Fibroblast of skin of back (primary cell): Measurements from ENCODE around the gene ZSCAN22.
A peak's percentile ranks its signal among the peaks of the same experiment; 100 is the strongest.

ENCODE experiments used
- DNase-seq: peaks from one replicate; pipeline ENCODE4 v3.0.0-alpha.2; 2013

The ZSCAN22 gene

DNA sequence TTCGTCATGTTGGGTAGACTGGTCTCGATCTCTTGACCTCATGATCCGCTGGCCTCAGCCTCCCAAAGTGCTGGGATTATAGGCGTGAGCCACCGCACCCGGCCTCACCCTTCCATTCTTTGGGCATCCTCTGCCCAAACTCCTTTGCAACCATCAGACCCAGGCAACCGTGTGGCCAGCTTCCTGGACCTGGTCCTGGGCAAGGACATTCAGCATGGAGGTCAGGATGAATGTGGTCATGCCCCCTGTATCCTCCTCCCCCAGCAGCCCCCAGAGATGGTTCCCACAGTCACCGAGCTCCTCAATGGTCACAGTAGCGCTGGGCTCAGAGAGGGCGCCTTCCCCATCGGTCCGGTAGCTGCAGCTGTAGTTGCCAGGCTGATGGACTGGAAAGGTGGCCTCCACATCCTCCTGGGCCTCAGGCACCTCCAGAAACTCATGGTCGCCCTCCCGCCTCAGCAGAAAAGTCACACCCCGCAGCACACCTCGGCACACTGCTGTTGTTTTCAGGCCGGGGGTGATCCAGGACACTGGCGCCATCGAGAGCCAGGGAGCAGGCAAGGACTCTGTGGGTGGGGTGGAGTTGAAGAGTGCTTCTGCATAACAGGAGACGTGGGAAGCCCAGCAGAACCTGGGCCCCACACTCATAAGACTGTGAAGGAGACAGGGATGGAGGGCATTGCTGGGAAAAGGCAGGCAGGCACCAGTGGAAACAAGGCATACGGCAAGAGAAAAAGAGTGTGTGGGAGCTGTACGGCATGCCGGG is 25.4 kb downstream of the ZSCAN22 start:
- DNase-seq, result no peak

GRCh38 chr19:58352760-58353671 is 26.2 kb downstream of the ZSCAN22 start, which contains the start of gene A1BG:
TSS of gene A1BG (minus strand) at chr19:58353492. CDS start at chr19:58353437, 55 bp downstream.
- DNase-seq, result no peak

- DNase-seq, result no peak
These were observed 27.1 kb downstream of the ZSCAN22 start for GRCh38 chr19:58353717-58354477.

- DNase-seq, result no peak
These were observed 27.8 kb downstream of the ZSCAN22 start for GRCh38 chr19:58354478-58355030.

GRCh38 chr19:58355215-58355796 is 28.5 kb downstream of the ZSCAN22 start:
- no peak for DNase-seq

- DNase-seq, result peak; percentile 27
These were observed 29.3 kb downstream of the ZSCAN22 start for GRCh38 chr19:58355908-58356765.

GRCh38 chr19:58356766-58357480 is 30.1 kb downstream of the ZSCAN22 start:
- DNase-seq, result no peak

DNA sequence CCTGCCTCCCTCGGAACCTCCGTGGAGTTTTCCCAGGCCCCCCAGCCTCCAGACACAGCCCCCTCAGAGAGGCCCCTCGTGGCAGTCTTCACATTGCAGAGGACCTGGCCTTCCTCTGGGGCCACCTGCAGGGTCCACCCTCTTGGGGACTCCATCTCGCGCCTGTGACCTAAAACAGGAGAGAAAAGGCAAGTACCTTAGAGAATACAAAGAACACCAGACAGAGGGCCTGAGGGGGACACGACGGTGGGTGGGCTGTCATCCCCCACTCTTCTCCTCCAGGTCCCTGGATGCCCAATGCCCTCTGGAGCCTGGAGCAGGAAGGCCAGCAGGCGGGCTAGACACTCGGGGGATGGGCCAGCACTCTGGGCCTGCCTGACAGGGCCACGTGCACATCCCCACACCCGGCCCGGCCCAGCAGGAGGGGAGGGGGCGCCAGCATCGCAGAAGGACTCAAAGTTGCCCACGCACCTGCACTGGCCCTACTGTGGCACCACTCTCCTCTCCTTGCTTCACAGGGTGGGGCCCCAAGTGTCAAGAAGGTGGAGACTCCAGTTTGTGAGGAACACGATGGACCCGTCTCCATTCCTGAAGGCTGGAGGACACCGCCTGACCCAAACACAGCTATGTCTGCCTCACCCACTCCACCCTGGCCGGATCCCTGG is 30.8 kb downstream of the ZSCAN22 start:
- DNase-seq, result no peak

GRCh38 chr19:58361900-58362271 is 35.1 kb downstream of the ZSCAN22 start:
- peak; percentile 56 for DNase-seq

GRCh38 chr19:58362272-58362994 is 35.6 kb downstream of the ZSCAN22 start, which contains the start of gene ZNF497:
TSS of gene ZNF497 (minus strand) at chr19:58362751. CDS start at chr19:58357635, 5,116 bp downstream.
- peak; percentile 95 for DNase-seq

- DNase-seq, result no peak
These were observed 37.4 kb downstream of the ZSCAN22 start for GRCh38 chr19:58364146-58364545.

DNA sequence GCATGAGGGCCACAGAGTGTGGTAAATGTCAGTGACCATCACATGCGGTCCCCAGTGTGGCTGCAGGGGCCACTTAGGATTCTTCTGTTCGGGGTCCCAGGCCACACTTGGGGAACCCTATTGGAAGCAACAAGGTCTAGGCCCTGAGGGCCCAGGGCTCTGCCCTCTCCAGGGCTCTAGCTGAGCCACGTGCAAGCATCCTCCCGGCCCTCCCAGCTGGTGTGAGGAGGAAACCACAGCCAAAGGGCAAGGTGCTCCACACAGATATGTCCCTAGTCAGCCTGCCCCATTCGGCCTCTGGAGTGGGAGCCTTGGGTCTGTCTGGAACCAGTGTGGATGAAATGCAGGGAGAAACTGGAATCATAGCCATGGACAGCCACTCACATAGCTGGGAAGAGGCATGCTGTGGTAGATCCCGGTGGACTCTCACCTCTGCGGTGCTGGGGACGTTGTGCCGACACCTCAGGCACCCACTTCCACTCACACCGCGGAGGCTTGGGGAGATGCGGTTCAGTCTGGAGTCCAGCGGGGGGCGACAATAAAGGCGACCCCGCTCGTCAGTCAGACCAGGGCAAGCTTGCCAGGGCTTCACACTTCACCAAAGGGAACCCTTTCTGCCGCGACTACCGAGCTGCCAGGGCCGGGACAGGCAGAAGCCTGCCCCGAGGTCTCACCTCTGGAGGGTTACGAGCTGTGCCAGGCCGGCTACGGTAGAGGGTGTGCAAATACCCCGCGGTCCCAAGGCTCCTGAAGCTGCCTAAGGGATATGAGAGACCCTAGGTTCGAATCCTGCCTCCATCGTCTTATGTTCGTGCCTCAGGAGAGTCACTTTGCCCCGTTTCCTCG is 40.0 kb downstream of the ZSCAN22 start:
- DNase-seq, result no peak

- DNase-seq, result no peak
These were observed 41.1 kb downstream of the ZSCAN22 start for GRCh38 chr19:58367698-58368454.

- no peak for DNase-seq
These were observed 42.0 kb downstream of the ZSCAN22 start for GRCh38 chr19:58368561-58369360.

DNA sequence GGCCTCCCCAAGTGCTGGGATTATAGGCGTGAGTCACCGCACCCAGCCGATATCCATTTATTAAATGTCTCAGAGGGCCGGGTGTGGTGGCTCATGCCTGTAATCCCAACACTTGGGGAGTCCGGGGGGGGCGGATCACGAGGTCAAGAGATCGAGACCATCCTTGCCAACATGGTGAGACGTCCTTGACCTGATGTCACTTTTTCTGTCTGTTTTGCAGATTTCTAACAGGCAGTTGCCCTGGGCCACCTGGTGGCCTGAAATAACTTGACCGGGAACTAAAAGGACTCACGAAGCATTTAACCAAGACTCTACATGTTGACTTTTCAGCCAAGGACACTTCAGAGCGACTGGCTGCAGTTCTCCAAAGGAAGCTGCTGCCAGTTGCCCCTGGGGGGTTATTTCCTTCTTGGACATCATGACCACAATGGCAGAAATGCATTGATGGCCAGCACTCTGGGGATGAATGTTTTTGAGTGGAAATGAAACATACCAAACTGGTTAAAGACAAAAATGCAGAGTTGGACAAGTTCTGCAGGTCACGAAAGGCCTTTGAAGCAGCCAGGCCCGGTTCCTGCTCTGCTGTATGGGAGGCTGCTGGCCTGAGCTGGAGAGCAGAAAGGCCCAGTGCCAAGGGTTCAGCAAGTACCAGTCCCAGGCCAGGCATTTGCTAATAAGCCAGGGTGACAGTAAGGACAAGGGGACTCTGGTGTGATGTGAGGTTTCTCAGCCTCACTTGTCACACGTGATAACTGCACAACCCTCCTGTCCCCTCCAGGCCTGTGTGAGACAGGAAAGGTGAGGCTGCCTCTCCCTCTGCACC is 45.7 kb downstream of the ZSCAN22 start:
- DNase-seq, result no peak
